CD4-positive, alpha-beta T cell treated with Interleukin-4 for 1 hour (primary cell): ENCODE measurements around the gene LMBRD2.

Experiments
- DNase-seq, 2 donors: peaks; one replicate each; pipeline ENCODE4 v3.0.0-alpha.2; 2020 to 2022

LMBRD2 gene

GRCh38 chr5:36099748-36100147, 51.9 kb downstream of the LMBRD2 start:
- DNase-seq = no peak

GRCh38 chr5:36096486-36096885, 55.2 kb downstream of the LMBRD2 start:
- DNase-seq = no peak

GRCh38 chr5:36089989-36090388, 61.7 kb downstream of the LMBRD2 start:
- peak in 1 of 2 donors; percentile 2 for DNase-seq

DNA sequence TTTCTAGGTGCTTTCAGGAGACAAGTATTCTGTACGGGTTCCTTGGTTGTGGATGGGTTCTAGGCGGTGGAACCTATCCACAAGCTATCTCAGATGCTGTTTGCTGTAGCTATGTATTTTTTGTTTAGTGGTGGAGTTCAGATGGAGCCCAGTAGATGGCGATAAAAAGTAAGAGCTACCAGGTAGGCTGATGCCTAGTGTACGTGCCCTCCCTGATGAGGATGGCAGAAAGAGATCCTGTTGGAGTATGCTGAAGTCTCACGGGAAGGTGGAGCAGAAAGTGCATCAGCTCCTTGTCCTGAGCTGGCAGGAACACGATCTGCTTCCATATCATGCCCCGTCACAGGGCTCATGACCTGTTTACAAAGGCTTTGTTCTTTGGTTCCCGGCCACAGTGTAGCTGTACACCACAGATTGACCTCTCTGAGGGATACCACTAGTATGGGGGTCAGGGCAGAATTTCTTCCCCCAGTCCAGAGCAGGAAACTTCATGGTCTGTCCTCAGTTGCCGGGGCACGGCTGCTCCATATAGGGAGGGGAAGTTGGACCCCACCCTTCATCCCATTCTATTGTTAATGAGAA, 72.4 kb downstream of the LMBRD2 start:
- DNase-seq = peak in 1 of 2 donors; percentile 41

- no peak for DNase-seq
These were observed 73.3 kb downstream of the LMBRD2 start for GRCh38 chr5:36078430-36078829.

GRCh38 chr5:36073595-36074216, 78.0 kb downstream of the LMBRD2 start:
- DNase-seq = peak in 1 of 2 donors; percentile 7

GRCh38 chr5:36070687-36071571, 80.8 kb downstream of the LMBRD2 start:
- DNase-seq = no peak

DNA sequence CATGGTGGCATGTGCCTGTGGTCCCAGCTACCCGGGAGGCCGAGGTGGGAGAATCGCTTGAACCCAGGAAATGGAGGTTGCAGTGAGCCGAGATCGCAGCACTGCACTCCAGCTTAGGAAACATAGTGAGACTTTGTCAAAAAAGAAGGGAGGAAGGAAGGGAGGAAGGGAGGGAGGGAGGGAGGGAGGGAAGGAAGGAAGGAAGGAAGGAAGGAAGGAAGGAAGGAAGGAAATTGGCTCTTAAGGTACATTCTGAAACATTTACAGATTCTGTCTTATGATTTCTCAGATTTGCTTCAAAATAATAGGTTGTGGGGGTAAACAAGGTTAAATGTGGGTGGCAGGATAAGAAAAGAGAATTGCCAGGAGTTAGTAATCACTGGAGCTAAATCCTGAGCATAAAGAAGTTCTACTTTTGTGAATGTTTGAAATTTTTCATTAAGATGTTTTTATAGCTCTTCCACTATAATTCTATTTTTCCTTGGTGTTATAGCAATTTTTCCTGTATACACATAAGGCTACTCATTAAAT, 82.9 kb downstream of the LMBRD2 start:
- DNase-seq = no peak

DNA sequence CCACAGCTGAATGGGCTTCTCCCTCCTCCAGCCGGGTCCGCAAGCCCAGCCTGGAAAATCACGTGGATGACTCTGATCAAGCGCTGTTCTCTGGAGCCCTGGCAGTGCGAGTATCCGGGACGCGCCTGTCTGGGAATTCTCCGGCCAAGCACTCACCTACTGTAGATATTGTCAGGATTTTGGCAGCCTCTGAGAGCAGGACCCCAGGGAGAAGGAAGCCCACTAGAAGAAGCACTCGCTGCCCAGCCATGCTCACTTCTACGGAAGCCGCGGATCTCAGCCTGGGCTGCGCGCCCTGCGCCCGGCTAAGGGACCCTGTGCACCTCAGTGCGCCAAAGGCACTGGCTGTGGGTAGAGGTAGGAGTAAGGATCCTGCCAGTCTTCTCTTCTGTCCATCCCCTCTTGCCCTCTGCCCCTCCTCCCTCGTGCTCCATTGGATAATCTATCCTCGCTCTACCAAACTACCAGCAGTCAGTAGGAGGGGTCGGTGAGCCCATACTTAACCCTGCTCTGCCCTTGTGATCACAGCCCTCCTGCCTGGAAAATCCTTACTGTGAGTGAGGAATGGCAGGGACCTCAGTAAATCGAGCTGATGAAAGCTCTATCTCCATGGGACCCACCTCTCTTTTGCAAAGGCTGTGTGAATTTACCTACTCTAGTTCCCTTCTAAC, 85.0 kb downstream of the LMBRD2 start, which contains the start of gene UGT3A2:
Gene UGT3A2, minus strand, starts transcription at position 343 of the 671 bp plus-strand sequence. Its CDS starts 93 bp downstream, at position 250.
- DNase-seq = no peak

DNA sequence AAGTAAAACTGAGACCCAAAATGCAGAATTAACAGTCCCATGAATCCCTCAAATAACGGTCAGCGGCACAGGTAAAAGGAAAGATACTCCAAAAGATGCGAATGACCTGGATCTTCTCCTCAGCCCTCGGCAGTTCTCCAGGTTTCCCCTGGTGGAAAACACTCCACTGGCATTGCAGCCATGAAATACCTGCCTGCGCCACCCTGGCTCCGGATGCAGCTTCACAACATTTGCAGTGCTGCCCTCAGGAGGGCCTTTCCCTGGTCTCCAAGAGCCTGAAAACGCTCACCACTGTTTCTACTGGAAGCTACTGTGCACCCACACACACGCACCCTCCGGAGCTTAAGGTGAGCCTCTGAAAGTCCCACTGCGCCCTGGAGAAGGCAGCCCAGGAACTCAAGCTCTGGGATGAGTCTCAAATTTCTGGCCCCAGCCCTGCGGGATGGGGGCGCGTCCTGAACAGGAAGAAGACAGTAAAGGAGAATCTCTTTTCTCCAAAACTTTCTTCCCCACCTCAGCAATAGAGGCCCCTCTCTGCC, 85.6 kb downstream of the LMBRD2 start:
- DNase-seq = no peak

DNA sequence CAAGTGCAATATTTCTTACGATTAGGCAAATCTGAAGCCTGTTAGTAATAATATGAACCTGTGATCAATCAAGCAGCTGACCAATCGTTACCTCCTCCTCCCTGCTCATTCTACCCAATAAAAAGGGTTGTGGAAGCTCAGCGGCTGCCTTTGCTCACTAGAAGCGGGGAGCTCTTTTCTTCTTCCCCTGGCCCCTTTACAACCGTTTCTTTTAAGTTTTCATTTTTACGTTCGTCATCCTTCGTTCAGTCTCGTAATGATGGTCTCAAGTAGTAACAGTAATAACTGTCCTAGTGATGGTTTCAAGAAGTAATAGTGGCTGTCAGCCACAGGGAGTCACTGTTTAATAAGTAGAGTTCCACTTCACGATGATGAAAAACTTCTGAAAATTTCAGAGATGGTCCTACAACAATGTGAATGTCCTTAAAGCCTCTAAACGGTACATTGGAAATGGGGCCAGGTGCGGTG, 91.2 kb downstream of the LMBRD2 start:
- DNase-seq = no peak

DNA sequence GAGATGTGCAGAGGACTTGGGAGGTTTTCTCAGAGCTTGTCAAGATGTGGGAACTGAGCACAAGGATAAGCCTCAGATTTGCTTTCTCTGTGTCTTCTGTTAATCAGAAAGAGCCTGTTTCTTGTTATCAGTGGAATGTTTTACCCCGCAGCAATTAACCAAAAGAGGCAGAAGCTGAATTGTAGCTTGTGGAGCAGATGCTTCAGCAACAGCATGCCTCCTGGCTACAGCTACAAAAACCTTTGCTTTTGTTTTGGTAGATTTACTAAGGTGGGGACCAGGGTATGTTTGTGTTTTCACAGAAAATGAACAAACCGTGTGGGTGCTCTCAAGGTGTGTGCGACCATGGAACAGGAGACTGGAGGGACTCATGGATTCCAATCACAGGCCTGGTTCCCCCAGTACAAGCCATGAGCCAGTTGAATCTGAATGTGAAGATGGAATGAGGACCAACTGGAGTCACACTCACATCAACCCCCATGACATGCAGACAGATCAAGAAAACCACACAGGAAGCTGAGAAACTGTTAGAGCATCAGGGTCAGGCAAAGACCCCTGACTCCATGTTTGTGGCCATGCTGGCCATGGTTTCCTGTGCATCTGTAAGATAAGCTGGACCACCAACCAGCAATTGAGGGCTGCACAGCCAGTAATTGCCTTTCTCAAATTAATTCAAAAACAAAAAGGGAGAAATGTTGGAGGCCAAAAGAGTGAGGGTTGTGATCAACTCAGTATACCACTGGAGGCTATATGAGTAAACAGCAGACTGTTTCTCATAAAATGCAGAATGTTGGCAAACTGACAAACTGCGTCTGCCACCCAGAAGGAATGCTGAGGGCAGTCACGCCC, 91.9 kb downstream of the LMBRD2 start:
- no peak for DNase-seq

DNA sequence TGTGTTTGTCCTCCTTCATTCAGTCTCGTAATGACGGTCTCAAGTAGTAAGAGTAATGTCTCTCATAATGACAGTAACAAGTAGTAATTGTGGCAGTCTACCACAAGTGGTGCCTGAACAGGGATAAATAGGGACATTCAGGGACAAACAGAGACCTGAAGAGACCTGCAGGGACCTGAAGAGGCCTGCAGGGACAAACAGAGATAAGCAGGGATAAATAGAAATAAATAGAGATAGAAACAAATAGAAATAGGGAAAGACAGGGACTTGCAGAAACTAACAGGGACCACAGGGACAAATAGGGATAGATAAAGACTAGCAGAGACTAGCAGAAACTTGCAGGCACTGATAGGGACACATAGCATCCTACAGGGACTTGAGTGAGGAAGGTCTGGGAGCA, 92.9 kb downstream of the LMBRD2 start:
- DNase-seq = no peak

- DNase-seq = no peak
These were observed 94.3 kb downstream of the LMBRD2 start for GRCh38 chr5:36057386-36057785.

DNA sequence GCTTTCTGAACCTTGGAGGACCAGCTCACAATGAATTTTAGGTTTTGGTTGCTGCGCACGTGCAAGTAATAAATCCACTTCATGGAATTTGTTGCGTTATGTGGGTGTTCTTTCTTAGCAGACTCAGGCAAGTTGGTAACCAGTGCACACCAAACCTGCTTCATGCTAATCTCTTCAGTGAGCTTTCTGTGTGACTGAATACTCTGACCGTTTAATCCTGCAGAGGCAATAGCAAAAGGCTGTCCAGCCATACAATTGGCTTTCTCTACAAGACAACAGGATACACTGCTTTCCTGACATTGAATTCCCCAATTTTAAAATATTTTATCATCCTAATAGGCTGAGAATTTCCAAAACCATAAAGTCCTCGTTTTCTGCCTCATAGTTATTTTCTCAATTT, 95.3 kb downstream of the LMBRD2 start:
- DNase-seq = no peak

GRCh38 chr5:36055984-36056383, 95.7 kb downstream of the LMBRD2 start:
- no peak for DNase-seq

DNA sequence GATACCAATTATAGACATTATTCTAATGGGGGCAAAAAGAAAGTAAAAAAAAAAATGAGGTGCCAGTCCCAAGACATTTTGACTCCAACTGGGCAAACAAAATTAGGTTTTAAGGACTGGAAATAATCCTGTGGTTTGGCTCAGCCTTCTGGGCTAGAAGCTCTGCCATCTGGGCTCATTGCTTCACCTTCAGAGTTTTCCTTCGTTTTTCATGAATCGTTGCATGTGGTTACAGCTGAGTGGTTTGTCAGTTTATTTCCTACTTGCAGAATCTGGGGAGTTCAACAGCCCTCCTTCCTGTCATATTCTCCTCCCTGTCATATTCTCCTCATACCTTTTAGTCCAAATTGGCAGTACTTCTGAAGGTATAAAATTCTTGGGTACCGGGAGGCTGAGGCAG, 97.0 kb downstream of the LMBRD2 start:
- DNase-seq = no peak

- no peak for DNase-seq
These were observed 99.1 kb downstream of the LMBRD2 start for GRCh38 chr5:36052538-36052937.

GRCh38 chr5:36049949-36050348, 101.7 kb downstream of the LMBRD2 start:
- no peak for DNase-seq
